ENCODE data around the gene TP63. TPM values are rescaled to one million over a fixed set of nuclear protein-coding genes. Genes with fewer than 3 reads are reported as not detected.

Gene TP63
- total RNA-seq, 1 donor from 2014 or later = 122 TPM

DNA sequence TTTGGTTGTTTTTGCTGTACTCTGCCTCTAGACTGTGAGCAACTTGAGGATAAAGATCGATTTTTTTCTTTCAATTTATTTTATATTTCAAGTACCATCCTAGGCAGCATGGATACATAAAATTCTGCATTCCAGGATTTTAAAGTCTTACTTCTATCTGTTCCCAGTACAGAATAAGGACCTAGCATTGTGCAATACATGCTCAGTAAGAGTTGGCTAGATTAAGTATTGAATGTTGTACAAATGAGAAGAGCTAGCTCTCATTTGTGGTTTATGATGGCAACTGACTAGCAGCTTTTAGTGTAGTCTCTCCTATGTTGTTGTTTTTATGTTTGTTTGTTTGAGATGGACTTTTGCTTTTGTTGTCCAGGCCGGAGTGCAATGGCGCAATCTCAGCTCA, 222.7 kb downstream of the TP63 start:
- Histone ChIP-seq H3K27me3 (ENCODE audit: control insufficient read depth, insufficient read depth, low read length) (no peaks in the 10 kb centered on the region), H3K4me3 (ENCODE audit: low read depth, low read length) (no peak overlapping the region), H3K36me3 (ENCODE audit: control insufficient read depth, insufficient read depth, low read length) (peaks cover 6% of the 10 kb centered on the region)
- FAIRE-seq = no peak
- TF ChIP-seq CTCF (IDR thresholded peaks at IDR 0.05; ENCODE audit: insufficient read depth, low read length, severe bottlenecking) = no peak
- no peak for DNase-seq (ENCODE audit: low read depth)

DNA sequence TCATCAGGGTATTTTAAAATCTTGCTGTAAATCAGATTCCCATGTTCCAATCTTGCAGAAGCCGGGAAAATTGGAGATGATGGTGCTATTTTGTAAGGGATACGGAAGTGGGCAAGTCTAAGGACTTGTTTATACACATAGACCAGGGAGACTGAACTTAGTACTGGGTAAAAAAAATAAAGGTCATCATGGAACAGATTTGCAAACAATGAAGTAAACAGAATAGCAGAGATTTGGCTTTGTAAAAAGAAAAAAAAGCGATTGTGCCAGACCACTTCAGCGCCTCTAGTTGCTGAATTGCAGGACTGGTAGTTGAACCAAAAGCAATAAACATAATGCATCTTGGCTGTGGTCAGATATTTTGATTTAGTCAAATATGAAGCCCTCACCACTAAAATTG, 229.1 kb downstream of the TP63 start:
- no peak overlapping the region for H3K4me3 ChIP-seq (ENCODE audit: low read depth, low read length)
- H3K36me3 ChIP-seq (ENCODE audit: control insufficient read depth, insufficient read depth, low read length) = peaks cover 12% of the 10 kb centered on the region
- FAIRE-seq = no peak
- no peak for DNase-seq (ENCODE audit: low read depth)
- H3K27me3 ChIP-seq (ENCODE audit: control insufficient read depth, insufficient read depth, low read length) = no peaks in the 10 kb centered on the region
- no peak for TF ChIP-seq CTCF (IDR thresholded peaks at IDR 0.05; ENCODE audit: insufficient read depth, low read length, severe bottlenecking)

DNA sequence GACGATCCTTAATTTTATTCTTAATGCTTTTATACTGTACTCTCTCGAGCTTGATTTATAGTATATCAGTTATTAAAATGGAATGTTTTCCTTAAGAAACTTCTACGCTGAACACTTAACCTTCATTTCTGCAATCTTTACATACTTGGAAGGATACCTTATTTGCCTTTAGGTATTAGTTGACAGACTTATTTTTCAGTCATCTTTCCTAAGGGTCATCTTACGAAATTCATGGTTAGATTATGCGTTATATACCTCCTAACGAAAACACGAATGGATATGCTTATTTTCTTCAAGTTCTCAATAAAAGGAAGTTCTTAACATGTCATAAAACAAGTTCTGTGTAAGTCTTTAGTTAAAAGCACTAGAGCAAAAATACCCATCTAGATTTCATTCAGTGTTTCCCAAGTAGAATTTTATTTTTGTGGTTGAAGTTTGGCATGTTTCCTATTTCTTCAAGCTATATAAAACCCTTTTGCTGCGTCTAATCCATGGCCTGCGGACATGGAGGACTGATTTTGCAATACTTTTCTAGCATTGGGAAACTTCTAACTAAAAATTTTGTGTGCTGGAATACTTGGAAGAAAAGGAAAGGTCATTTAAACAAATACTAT, 231.3 kb downstream of the TP63 start:
- H3K4me3 ChIP-seq (ENCODE audit: low read depth, low read length) = no peak overlapping the region
- FAIRE-seq (no peak), DNase-seq (ENCODE audit: low read depth) (peak; percentile 61)
- TF ChIP-seq CTCF (IDR thresholded peaks at IDR 0.05; ENCODE audit: insufficient read depth, low read length, severe bottlenecking) = no peak
- H3K27me3 ChIP-seq (ENCODE audit: control insufficient read depth, insufficient read depth, low read length) = no peaks in the 10 kb centered on the region
- peaks cover 19% of the 10 kb centered on the region for H3K36me3 ChIP-seq (ENCODE audit: control insufficient read depth, insufficient read depth, low read length)

GRCh38 chr3:189863031-189863430, 231.8 kb downstream of the TP63 start:
- no peaks in the 10 kb centered on the region for H3K27me3 ChIP-seq (ENCODE audit: control insufficient read depth, insufficient read depth, low read length)
- H3K36me3 ChIP-seq (ENCODE audit: control insufficient read depth, insufficient read depth, low read length) = peaks cover 23% of the 10 kb centered on the region
- FAIRE-seq = no peak
- DNase-seq (ENCODE audit: low read depth) = peak; percentile 46
- H3K4me3 ChIP-seq (ENCODE audit: low read depth, low read length) = no peak overlapping the region
- no peak for TF ChIP-seq CTCF (IDR thresholded peaks at IDR 0.05; ENCODE audit: insufficient read depth, low read length, severe bottlenecking)

DNA sequence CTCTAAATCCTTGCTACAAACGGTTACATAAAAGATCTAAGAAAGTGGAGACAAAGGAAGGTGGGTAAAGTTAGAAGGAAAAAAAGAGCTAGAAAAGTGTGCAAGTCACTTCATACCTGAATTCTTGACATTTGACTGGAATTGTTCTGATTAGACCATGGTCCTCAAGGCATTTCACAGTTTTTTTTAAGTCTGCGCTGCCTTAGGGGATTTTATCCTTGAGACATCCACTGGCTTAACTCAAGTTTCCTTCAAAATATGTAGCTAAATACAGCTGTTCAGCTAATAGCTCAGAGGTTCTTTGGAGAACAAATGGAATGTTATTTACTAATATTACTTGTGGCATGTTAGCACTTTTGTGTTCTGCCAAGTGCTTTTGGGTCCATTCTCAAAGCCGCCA, 236.9 kb downstream of the TP63 start:
- DNase-seq (ENCODE audit: low read depth) = no peak
- H3K27me3 ChIP-seq (ENCODE audit: control insufficient read depth, insufficient read depth, low read length) = no peaks in the 10 kb centered on the region
- H3K36me3 ChIP-seq (ENCODE audit: control insufficient read depth, insufficient read depth, low read length) = peaks cover 45% of the 10 kb centered on the region
- H3K4me3 ChIP-seq (ENCODE audit: low read depth, low read length) = no peak overlapping the region
- no peak for TF ChIP-seq CTCF (IDR thresholded peaks at IDR 0.05; ENCODE audit: insufficient read depth, low read length, severe bottlenecking)
- FAIRE-seq = no peak

- no peak for DNase-seq (ENCODE audit: low read depth)
- no peak overlapping the region for H3K4me3 ChIP-seq (ENCODE audit: low read depth, low read length)
- TF ChIP-seq CTCF (IDR thresholded peaks at IDR 0.05; ENCODE audit: insufficient read depth, low read length, severe bottlenecking) = no peak
- H3K27me3 ChIP-seq (ENCODE audit: control insufficient read depth, insufficient read depth, low read length) = no peaks in the 10 kb centered on the region
- no peak for FAIRE-seq
- H3K36me3 ChIP-seq (ENCODE audit: control insufficient read depth, insufficient read depth, low read length) = peaks cover 40% of the 10 kb centered on the region
Observed at GRCh38 chr3:189869165-189869564, 238.0 kb downstream of the TP63 start.

Data from bronchial epithelial cell (primary cell).